NCI-H1417 (cell line): ENCODE measurements around the gene LRCOL1.
A peak's percentile ranks its signal among the peaks of the same experiment; 100 is the strongest.

ENCODE experiments used
- DNase-seq, 3 experiments: peaks; one replicate each; lab custom pipeline; 2025; lab: John Stamatoyannopoulos, UW

LRCOL1 gene

GRCh38 chr12:132562489-132563021, 47.8 kb downstream of the LRCOL1 start:
- no peak for DNase-seq

- DNase-seq, result peak in 1 of 3 experiments; percentile 24
Observed at GRCh38 chr12:132561427-132562156, 48.8 kb downstream of the LRCOL1 start.

GRCh38 chr12:132560614-132561426, 49.6 kb downstream of the LRCOL1 start:
- peak; percentile 89 to 90 (median 90) for DNase-seq

GRCh38 chr12:132560364-132560613, 50.1 kb downstream of the LRCOL1 start:
- peak in 2 of 3 experiments; percentile 42 to 76 for DNase-seq

- DNase-seq, result peak; percentile 77 to 81 (median 79)
Observed at GRCh38 chr12:132559652-132560363, 50.6 kb downstream of the LRCOL1 start.

GRCh38 chr12:132558861-132559623, 51.3 kb downstream of the LRCOL1 start:
- DNase-seq, result no peak

GRCh38 chr12:132558042-132558856, 52.1 kb downstream of the LRCOL1 start:
- peak in 1 of 3 experiments; percentile 16 for DNase-seq

- no peak for DNase-seq
Observed at GRCh38 chr12:132557291-132558015, 52.9 kb downstream of the LRCOL1 start.

- DNase-seq, result no peak
Observed at GRCh38 chr12:132556801-132557200, 53.6 kb downstream of the LRCOL1 start.

- DNase-seq, result no peak
Observed at GRCh38 chr12:132556216-132556615, 54.2 kb downstream of the LRCOL1 start.

- DNase-seq, result no peak
Observed at GRCh38 chr12:132555686-132556085, 54.7 kb downstream of the LRCOL1 start.

- DNase-seq, result peak in 1 of 3 experiments; percentile 7
Observed at GRCh38 chr12:132554845-132555630, 55.3 kb downstream of the LRCOL1 start.
